PFSK-1 (cell line): Measurements from ENCODE around the gene BHLHE41.

ENCODE experiments used
- POLR2AphosphoS5 ChIP-seq: IDR thresholded peaks from 2 replicates; pipeline ENCODE4 v1.6.1; 2012; ENCODE audit warnings: low read depth, mild to moderate bottlenecking, control low read depth, low read length, moderate library complexity
- SIN3A ChIP-seq: IDR thresholded peaks from 2 replicates; pipeline ENCODE4 v1.6.1; 2012; ENCODE audit warnings: mild to moderate bottlenecking, low read length, moderate library complexity, borderline replicate concordance; ENCODE audit not compliant: insufficient read depth

GRCh38 chr12:26112703-26113147, 12.1 kb downstream of the BHLHE41 start:
- TF ChIP-seq SIN3A = no peak
- no peak for TF ChIP-seq POLR2AphosphoS5
